GOT3 (cell line): ENCODE measurements around the gene ARHGAP26.

ENCODE experiments used
- DNase-seq: peaks from one replicate; lab custom pipeline; 2025; ENCODE audit warnings: mixed read lengths; lab: John Stamatoyannopoulos, UW

Gene ARHGAP26

GRCh38 chr5:143226361-143226760, 456.2 kb downstream of the ARHGAP26 start:
- DNase-seq, result no peak

DNA sequence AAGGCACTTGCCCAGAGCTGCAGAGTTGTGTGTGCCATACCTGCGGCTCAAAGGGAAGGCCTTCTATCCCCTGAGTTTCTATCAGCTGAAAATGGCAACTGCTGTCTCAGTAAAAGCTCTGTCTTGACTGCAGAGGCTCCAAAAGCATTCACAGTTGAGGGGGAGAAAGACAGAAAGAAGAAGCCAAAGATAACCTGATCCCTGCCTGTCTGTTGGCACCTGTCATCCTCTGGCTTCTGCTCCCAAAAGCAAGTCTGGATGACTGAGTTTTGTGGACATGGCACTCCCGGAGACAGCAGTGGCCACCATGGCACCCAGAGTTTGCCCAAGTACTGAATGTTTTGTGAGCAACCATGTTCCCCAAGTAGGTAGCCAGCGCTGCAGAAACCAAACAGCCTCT, 456.7 kb downstream of the ARHGAP26 start:
- DNase-seq, result no peak

DNA sequence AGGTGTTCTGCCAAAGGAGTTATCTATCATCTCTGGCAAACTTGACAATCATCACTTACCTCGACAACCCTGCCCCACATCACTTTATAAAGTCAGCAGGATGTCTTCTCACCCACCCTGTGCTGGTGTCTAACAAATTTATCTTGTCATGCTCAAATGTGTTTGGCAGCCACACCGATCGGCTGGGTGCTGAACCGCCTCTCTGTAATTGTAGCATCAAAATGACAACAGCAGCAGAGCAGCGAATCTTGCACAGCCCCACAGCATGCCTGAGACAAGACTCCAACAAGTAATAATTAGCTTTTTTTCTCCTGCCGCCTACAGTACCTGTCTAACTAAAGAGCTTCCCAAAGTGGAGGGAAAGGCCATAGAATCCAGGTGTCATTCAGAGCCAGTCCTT, 457.1 kb downstream of the ARHGAP26 start:
- DNase-seq, result no peak

DNA sequence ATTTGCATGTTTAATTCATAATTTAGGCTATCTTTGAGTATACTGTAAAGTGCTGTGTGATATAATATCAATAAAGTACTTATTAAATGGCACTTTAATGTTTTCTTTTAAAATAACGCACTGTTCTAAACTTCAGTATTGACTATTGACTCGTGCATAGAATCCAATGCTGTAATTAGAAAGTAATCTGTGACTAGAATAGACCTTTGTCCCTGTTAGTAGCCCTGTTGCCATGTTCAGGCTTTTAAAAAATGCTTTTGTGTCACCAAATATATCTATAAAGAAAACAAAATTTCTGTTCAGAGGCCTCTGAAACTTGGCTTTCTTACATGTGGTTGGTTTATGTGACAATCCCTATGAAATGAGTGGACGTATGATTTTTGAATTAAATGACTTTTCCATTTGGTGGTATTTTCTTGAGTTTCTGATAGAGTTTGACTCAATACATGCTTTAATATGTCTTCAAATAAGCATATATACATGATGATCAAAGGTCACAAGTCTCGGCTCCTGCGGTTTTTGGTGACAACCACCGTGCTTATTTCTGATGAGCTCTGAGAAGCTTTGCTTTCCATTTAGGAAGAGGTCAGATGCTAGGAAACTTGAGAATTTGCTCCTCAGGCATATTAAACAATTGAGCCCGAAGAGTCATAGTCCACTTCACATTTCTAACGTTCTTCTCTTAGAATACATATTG, 458.6 kb downstream of the ARHGAP26 start:
- no peak for DNase-seq

GRCh38 chr5:143229426-143229895, 459.3 kb downstream of the ARHGAP26 start:
- DNase-seq, result no peak

- DNase-seq, result no peak
Observed at GRCh38 chr5:143229896-143230675, 459.9 kb downstream of the ARHGAP26 start.

- no peak for DNase-seq
Observed at GRCh38 chr5:143230676-143230996, 460.5 kb downstream of the ARHGAP26 start.

- DNase-seq, result no peak
Observed at GRCh38 chr5:143231416-143231815, 461.2 kb downstream of the ARHGAP26 start.

DNA sequence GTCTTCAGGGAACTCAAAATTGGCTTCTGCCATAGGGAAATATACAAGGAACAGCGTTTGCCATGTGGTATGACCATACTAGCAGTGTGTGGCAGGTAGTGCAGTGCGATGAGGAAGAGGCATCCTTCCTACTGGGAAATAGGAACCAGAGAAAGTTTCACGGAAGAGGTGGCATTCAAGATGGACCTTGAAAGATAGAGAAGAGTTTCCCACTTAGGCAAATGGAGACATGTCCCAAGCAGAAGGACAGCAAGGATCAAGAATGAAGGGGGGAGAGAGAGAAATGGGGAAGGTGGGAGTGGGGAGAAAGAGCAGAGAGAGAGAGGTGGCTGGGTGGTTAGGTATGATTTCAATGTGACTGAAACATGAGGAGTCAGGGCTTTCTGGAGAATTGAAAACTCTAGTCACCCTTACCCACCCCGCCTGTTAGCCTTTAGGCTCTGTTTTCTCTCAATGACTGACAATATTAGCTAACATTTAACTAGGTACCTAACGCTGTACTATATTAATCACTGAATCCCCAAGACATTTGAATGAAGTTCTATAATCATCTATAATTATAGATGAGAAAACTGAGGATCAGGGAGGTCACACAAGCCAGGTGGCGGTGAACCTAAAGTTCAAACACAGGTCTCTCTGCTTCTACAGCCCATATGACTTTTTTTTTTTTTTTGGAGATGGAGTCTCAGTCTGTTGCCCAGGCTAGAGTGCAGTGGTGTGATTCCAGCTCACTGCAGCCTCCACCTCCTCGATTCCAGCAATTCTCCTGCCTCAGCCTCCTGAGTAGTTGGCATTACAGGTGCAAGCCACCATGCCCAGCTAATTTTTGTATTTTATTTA, 462.0 kb downstream of the ARHGAP26 start:
- no peak for DNase-seq

DNA sequence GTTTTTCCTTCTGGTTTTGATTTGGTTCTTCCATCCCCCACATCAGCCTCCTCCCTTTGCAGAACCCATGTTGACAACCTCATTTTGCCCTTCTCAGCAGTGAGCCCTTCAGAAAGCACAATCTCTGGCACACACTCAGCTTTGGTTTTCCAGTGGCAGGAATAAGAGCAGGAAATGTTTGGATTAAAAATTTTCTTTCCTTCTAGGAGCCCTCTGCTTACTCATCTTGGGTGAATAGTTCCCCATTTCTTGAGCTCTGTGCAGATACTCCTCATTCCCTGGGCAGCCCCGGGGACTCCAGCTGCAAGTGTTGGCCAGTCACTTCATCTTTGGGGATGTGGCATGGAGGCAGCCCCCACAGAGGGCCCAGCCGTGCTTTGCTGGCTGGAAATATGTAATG, 462.9 kb downstream of the ARHGAP26 start:
- no peak for DNase-seq

DNA sequence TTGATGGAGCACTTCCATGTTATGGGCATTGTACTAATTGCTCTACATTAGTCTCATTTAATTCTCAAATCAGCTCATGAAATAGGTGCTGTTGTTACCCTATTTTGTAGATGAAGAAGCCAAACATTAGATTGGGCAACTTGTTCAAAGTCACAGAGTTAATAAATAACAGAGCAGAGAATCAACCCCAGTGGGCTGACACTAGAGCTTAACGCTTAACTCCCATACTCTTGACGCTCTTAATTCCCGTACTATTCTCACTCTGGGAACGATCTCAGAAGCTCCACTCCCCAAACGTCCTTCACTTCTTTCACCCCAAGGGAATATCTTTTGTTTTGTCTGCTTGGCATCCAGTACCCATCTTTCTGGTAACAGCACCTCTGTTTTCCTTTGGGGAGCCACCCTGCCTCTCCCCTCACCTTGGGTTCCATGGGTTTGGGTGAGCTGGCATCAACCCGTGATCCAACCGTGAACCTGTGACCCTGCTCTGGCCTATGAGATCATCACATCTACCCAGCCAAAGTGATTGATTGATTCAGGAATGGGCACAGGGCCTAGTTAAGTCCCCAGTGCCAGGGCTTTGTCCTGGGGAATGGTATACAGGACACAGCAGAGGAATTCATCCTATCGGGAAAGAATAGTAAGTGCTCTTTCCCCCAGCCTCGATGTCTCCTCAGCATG, 464.1 kb downstream of the ARHGAP26 start:
- DNase-seq, result no peak

DNA sequence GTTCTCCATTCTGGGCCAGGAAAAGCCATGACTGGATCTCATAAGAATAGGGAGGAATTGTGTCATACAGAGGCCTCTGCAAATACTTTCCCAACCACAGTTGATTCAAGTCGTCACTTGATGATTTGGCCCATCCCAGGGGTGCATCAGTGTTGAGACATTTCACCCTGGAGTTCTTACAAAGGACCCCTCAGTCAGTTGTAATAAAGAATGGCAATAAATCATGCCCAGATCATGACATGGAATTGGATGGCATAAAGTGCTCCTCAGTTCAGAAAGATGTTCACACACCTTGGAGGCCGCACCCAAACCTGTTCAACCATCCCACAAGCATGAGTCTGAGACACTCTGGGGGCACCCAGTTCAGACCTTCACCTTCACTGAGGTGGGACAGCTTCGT, 465.2 kb downstream of the ARHGAP26 start:
- DNase-seq, result no peak

GRCh38 chr5:143236682-143237081, 466.5 kb downstream of the ARHGAP26 start:
- DNase-seq, result no peak

DNA sequence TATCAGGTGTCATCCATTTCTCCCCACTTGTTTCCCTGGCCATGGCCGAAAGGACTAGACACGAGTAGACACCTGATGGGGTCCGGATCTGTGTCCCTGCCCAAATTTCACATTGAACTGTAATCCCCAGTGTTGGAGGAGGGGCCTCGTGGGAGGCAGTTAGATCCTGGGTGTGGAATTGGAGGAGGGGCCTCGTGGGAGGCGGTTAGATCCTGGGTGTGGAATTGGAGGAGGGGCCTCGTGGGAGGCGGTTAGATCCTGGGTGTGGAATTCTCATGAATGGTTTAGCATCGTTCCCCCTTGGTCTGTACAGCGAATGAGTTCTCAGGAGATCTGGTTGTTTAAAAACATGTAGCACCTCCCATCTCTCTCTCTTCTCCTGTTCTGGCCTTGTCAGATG, 467.5 kb downstream of the ARHGAP26 start:
- no peak for DNase-seq

- DNase-seq, result no peak
Observed at GRCh38 chr5:143238620-143239019, 468.4 kb downstream of the ARHGAP26 start.

DNA sequence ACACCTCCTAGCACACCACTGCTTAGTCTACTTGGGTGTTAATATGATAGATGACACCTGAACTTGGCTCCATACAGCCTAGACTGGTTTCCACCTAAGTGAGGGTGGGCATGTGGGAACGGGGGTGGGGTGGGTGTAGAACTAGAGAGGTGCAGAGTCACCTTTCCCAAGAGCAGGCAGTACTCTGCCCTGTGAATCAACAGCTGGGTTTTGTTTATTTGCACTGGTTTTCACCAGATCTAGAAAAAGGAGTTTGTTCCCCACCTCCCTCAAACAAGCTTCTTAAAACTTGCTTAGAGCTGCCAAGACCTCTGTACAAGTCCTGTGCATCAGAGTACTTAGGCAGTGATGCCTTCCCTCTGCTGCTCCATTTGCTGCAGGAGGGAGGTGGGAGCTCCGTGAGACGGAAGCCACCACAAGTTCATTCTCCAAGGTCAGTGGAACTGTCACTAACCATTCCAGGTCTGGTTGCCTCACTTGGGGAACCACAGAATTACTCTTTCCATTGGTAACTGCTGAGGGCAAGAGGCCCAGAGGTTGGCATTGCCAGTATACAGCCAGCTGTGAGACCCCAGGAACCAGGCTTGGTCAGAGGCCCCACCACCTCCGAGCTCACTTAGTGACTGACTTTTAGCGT, 469.8 kb downstream of the ARHGAP26 start:
- DNase-seq, result no peak

- no peak for DNase-seq
Observed at GRCh38 chr5:143241892-143242291, 471.7 kb downstream of the ARHGAP26 start.

GRCh38 chr5:143243103-143243502, 472.9 kb downstream of the ARHGAP26 start:
- no peak for DNase-seq

- DNase-seq, result peak; percentile 62
Observed at GRCh38 chr5:143244000-143244736, 474.0 kb downstream of the ARHGAP26 start.

GRCh38 chr5:143244990-143245389, 474.8 kb downstream of the ARHGAP26 start:
- no peak for DNase-seq
